K562 (cell line): Measurements from ENCODE around the gene DOCK4. TPM values are rescaled to one million over a fixed set of nuclear protein-coding genes. Genes with fewer than 3 reads are reported as not detected.

Experiments
- ATAC-seq: fragments of 200-7000 bp; cut with Tn5 transposase; 3 replicates; pipeline ENCODE4 v1.9.1; 2020; ENCODE audit warnings: moderate library complexity
- BruUV-seq: library from RNA; stranded (reverse); fragments of 400-500 nt; replicated peaks from 2 replicates; lab custom pipeline; 2021; lab: Mats Ljungman, UMichigan
- CTCF ChIA-PET: fragments of 300-600 bp; formaldehyde crosslinking; extraction: SDS; loops from one replicate; lab custom pipeline; 2021; ENCODE audit warnings: low intra/inter-chr PET ratio; lab: Yijun Ruan, JAX
- POLR2A ChIA-PET: fragments of 300-600, 350-650 bp; sonication (Branson Sonifier 250); formaldehyde crosslinking; extraction: SDS; loops from one replicate; lab custom pipeline; 2021; ENCODE audit warnings: antibody characterized with exemption, inconsistent platforms; lab: Yijun Ruan, JAX
- DNase-seq, 4 experiments: peaks; one replicate each; pipeline versions ENCODE4 v3.0.0 to v3.0.0-alpha.2; 2011 to 2018; ENCODE audit warnings: low spot score in 3 of 4, mixed read lengths in 3 of 4; ENCODE audit errors: extremely low read depth in 1 of 4
- FAIRE-seq: peaks from 2 replicates; lab custom pipeline; 2011; peaks lifted over from hg19 to GRCh38; lab: Jason Lieb, UNC
- H2AFZ ChIP-seq: 2 replicates; pipeline ENCODE4 v1.6.0; 2011; ENCODE audit warnings: low read depth, low read length, control low read depth, inconsistent platforms
- H3K27ac ChIP-seq: fragments of 200-600 bp; 3 replicates; pipeline ENCODE4 v1.8.0; 2011; ENCODE audit warnings: low read depth, mild to moderate bottlenecking, control low read depth, inconsistent platforms, low read length, moderate library complexity, mixed read lengths; ENCODE audit errors: extremely low read depth
- H3K27me3 ChIP-seq, 2 experiments: fragments of 300-600 bp in 1 of 2; 2 replicates in 1 of 2; 3 replicates in 1 of 2; pipeline versions ENCODE4 v1.6.0 to v1.8.0; 2011; ENCODE audit warnings: inconsistent platforms in 2 of 2, low read length in 2 of 2, mild to moderate bottlenecking in 1 of 2, mixed read lengths in 1 of 2, moderate library complexity in 1 of 2; ENCODE audit not compliant: control insufficient read depth in 2 of 2, insufficient read depth in 2 of 2
- H3K36me3 ChIP-seq: fragments of 300-600 bp; 3 replicates; pipeline ENCODE4 v1.8.0; 2011; ENCODE audit warnings: mild to moderate bottlenecking, low read length, inconsistent platforms; ENCODE audit not compliant: control insufficient read depth, insufficient read depth
- H3K4me1 ChIP-seq, 2 experiments: fragments of 200-600 bp in 1 of 2; replicated peaks in 1 of 2; 2 replicates in 1 of 2; 3 replicates in 1 of 2; pipeline versions ENCODE4 v1.5.1 to v1.8.0; 2011; ENCODE audit warnings: inconsistent platforms in 2 of 2, low read length in 2 of 2, mild to moderate bottlenecking in 1 of 2, mixed read lengths in 1 of 2, moderate library complexity in 1 of 2; ENCODE audit not compliant: control insufficient read depth in 2 of 2, insufficient read depth in 2 of 2
- H3K4me2 ChIP-seq: 2 replicates; pipeline ENCODE4 v1.6.1; 2011; ENCODE audit warnings: low read length, control low read depth, inconsistent platforms, mixed read lengths; ENCODE audit not compliant: insufficient read depth
- H3K4me3 ChIP-seq: fragments of 200-600 bp; sonication (generic), shearing (Covaris generic); 2 replicates; pipeline ENCODE4 v1.5.1; 2016; ENCODE audit warnings: control low read depth, inconsistent platforms
- H3K79me2 ChIP-seq: fragments of 200-600 bp; 3 replicates; pipeline ENCODE4 v1.8.0; 2011; ENCODE audit warnings: low read length, inconsistent platforms; ENCODE audit not compliant: control insufficient read depth, insufficient read depth
- H3K9ac ChIP-seq, 2 experiments: 2 replicates each; pipeline versions ENCODE4 v1.6.0 to v1.6.1; 2011; ENCODE audit warnings: low read depth in 2 of 2, low read length in 2 of 2, control low read depth in 1 of 2, inconsistent platforms in 1 of 2, mild to moderate bottlenecking in 1 of 2, mixed read lengths in 1 of 2; ENCODE audit not compliant: insufficient read depth in 1 of 2
- H3K9me1 ChIP-seq: one replicate; pipeline ENCODE4 v1.6.0; 2011; ENCODE audit warnings: inconsistent platforms, mild to moderate bottlenecking, low read length, moderate library complexity; ENCODE audit not compliant: control insufficient read depth, insufficient read depth
- H3K9me3 ChIP-seq: replicated peaks from 2 replicates; pipeline ENCODE4 v1.5.1; 2011; ENCODE audit warnings: low read depth, low read length, inconsistent platforms; ENCODE audit not compliant: control insufficient read depth, insufficient read depth
- H4K20me1 ChIP-seq: replicated peaks from 2 replicates; pipeline ENCODE4 v1.6.1; 2011; ENCODE audit warnings: low read length, inconsistent platforms, mixed read lengths; ENCODE audit not compliant: control insufficient read depth, insufficient read depth
- HNRNPH1 ChIP-seq: fragments of 200-400 bp; formaldehyde crosslinking; optimal IDR thresholded peaks from 2 replicates; pipeline ENCODE3; 2017; ENCODE audit warnings: low read depth, mild to moderate bottlenecking, low read length, moderate library complexity
- LARP7 ChIP-seq: fragments of 450-650 bp; IDR thresholded peaks from 2 replicates; pipeline ENCODE4 v1.6.1; 2016
- MCM3 ChIP-seq: fragments of 450-650 bp; IDR thresholded peaks from 2 replicates; pipeline ENCODE4 v1.6.1; 2016
- SMAD2 ChIP-seq: fragments of 150-350 bp; IDR thresholded peaks from 2 replicates; pipeline ENCODE4 v1.6.1; 2014; ENCODE audit warnings: low read depth, mild to moderate bottlenecking, low read length
- ZNF3 ChIP-seq: fragments of 250-450 bp; sonication (Bioruptor Pico); IDR thresholded peaks from 2 replicates; pipeline ENCODE4 v1.5.0; 2021; ENCODE audit warnings: mild to moderate bottlenecking, moderate library complexity
- WGBS: fragments of 100-300 bp; shearing (Covaris generic); methylation state at CpG from one replicate; pipeline ENCODE4 v1.1.6; 2016; ENCODE audit warnings: low coverage, mixed read lengths; ENCODE audit not compliant: insufficient coverage; ENCODE audit errors: missing lambda C conversion rate; 5-methylcytosine and 5-hydroxymethylcytosine counted together
- in situ Hi-C: fragments of 300-500 bp; cut with MboI; formaldehyde crosslinking; loops from 4 replicates; pipeline ENCODE4 v1.15.0; 2018; ENCODE audit warnings: inconsistent platforms, mixed read lengths
- intact Hi-C: fragments of 100-400 bp; cut with micrococcal nuclease; formaldehyde crosslinking; loops from 2 replicates; pipeline ENCODE4 v1.14.2; 2022
- polyA plus RNA-seq, 8 experiments: library from polyadenylated mRNA; depleted of rRNA in 4 of 8; stranded (reverse) in 5 of 8; unstranded in 3 of 8; fragments of >200 nt; fragmentation: Nextera tagmentation in 2 of 8; fragmentation: Illumina TruSeq in 1 of 8; extraction: Ambion mirVana in 2 of 8; extraction: Trizol in 1 of 8; gene quantifications; 2 replicates each; pipeline versions ENCODE4 v1.2.1 to v1.2.3, GENCODE V29; 2011 to 2014; ENCODE audit warnings: inconsistent platforms in 1 of 8, missing spikeins in 1 of 8
- total RNA-seq, 7 experiments: library from RNA; depleted of rRNA in 6 of 7; stranded (reverse); fragments of >200 nt in 6 of 7; fragmentation: Illumina TruSeq in 2 of 7; extraction: Trizol in 2 of 7; gene quantifications; 2 replicates each; pipeline versions ENCODE4 v1.2.1 to v1.2.3, GENCODE V29; 2011 to 2021; ENCODE audit warnings: low replicate concordance in 1 of 7
- TF ChIP-seq, protein P1 (sequence below): fragments of 250-450 bp; sonication (Bioruptor Pico); IDR thresholded peaks from 2 replicates; pipeline ENCODE4 v1.9.0; 2021; ENCODE audit warnings: mild to moderate bottlenecking

DOCK4 gene
- total and polyA plus RNA-seq, 9 of the 15 experiments (the other 6 are each of a cell fraction or from before 2014, with no cell fraction given), result 0.42 to 5.7 (median 2.3) TPM

DNA sequence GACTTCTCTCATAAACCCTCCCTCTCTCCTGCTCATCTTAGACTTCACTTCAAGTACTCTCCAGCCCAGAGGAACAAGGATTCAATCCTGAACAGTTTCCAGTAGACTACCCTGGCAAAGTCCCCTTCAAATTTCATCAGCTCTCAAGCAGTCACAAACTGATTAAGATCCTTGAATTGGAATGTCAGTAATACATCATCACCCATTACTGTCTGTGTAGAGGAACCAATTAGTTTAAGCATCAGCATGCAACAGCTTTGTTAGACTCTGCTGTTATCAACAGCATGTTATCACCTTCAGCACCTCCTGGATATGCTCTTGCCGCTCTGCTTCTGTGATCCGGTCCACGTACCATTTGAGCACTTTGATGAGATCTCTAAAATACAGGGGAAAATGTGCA is 336.9 kb downstream of the DOCK4 start:
- Histone ChIP-seq H3K4me2 (no peak overlapping the region), H3K9ac (no peak overlapping the region), H3K27ac (no peak overlapping the region), H3K9me1 (no peaks in the 10 kb centered on the region), H3K79me2 (no peaks in the 10 kb centered on the region), H2AFZ (no peak overlapping the region), H3K4me3 (no peak overlapping the region), H3K27me3 (no peaks in the 10 kb centered on the region; a peak in 1 of 5 replicates), H3K9me3 (no peaks in the 10 kb centered on the region), H3K4me1 (no peaks in the 10 kb centered on the region), H3K36me3 (no peaks in the 10 kb centered on the region), H4K20me1 (no peaks in the 10 kb centered on the region)
- BruUV-seq, result no TSS peak
- in situ Hi-C loops (no loop called here), intact Hi-C loops (loop anchor here (10.0 kb wide), 1 partner anchor 556 kb away; no protein-coding TSS in a partner anchor)
- FAIRE-seq, result peak; percentile 15
- CTCF ChIA-PET, result interaction anchor here (0.5 kb wide), 1 partner anchor 61 kb away, joined by 4 read pairs; no protein-coding TSS in a partner anchor
- POLR2A ChIA-PET, result no interaction called here
- 0% methylated on average over 3 of the region's 3 CpGs for WGBS
- DNase-seq, result no peak
- TF ChIP-seq HNRNPH1 (no peak), SMAD2 (no peak), MCM3 (no peak), ZNF3 (CRISPR knock-in tag) (no peak), LARP7 (no peak)
- TF ChIP-seq, protein P1, sequence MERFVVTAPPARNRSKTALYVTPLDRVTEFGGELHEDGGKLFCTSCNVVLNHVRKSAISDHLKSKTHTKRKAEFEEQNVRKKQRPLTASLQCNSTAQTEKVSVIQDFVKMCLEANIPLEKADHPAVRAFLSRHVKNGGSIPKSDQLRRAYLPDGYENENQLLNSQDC (CRISPR knock-in tag), result no peak
- peak; percentile 29; the same call in 1 of the 3 replicates for ATAC-seq
